SK-N-SH treated with all-trans-retinoic acid at 6 μM for 48 hours (cell line): ENCODE results near the gene RUNDC1.

Experiments
- SNAI2 ChIP-seq: fragments of 250-450 bp; sonication (Bioruptor Pico); IDR thresholded peaks from 2 replicates; pipeline ENCODE4 v1.5.0; 2020; ENCODE audit warnings: mild to moderate bottlenecking, moderate library complexity
- TCF4 ChIP-seq: fragments of 250-450 bp; sonication (Bioruptor Pico); IDR thresholded peaks from 2 replicates; pipeline ENCODE4 v1.8.0; 2021; ENCODE audit warnings: mild to moderate bottlenecking, moderate library complexity, borderline replicate concordance
- TF ChIP-seq, protein P1 (sequence below): fragments of 250-450 bp; sonication (Bioruptor Pico); IDR thresholded peaks from 2 replicates; pipeline ENCODE4 v1.8.0; 2020; ENCODE audit warnings: mild to moderate bottlenecking, moderate library complexity, borderline replicate concordance

GRCh38 chr17:42992872-42993271 is 12.5 kb downstream of the RUNDC1 start:
- TF ChIP-seq, protein P1, sequence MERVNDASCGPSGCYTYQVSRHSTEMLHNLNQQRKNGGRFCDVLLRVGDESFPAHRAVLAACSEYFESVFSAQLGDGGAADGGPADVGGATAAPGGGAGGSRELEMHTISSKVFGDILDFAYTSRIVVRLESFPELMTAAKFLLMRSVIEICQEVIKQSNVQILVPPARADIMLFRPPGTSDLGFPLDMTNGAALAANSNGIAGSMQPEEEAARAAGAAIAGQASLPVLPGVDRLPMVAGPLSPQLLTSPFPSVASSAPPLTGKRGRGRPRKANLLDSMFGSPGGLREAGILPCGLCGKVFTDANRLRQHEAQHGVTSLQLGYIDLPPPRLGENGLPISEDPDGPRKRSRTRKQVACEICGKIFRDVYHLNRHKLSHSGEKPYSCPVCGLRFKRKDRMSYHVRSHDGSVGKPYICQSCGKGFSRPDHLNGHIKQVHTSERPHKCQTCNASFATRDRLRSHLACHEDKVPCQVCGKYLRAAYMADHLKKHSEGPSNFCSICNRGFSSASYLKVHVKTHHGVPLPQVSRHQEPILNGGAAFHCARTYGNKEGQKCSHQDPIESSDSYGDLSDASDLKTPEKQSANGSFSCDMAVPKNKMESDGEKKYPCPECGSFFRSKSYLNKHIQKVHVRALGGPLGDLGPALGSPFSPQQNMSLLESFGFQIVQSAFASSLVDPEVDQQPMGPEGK (CRISPR knock-in tag), result no peak
- TF ChIP-seq TCF4 (CRISPR knock-in tag) (no peak), SNAI2 (CRISPR knock-in tag) (no peak)
